Stimulated activated CD4-positive, alpha-beta T cell treated with anti-CD3 and anti-CD28 coated beads, TNF-alpha, amount 100 ng/mL, for 4 hours (primary cell): ENCODE results near the gene ARVCF.

ENCODE experiments used
- DNase-seq, 3 experiments: peaks; one replicate each; pipeline ENCODE4 v3.0.0-alpha.2; 2020; ENCODE audit warnings: low read depth in 3 of 3

ARVCF gene

GRCh38 chr22:20031732-20032406 is 15.2 kb upstream of the ARVCF start:
- DNase-seq = no peak

GRCh38 chr22:20029550-20030225 is 13.1 kb upstream of the ARVCF start:
- no peak for DNase-seq

- no peak for DNase-seq
Observed at GRCh38 chr22:20028855-20029549, 12.4 kb upstream of the ARVCF start.

- DNase-seq = no peak
Observed at GRCh38 chr22:20027966-20028854, 11.6 kb upstream of the ARVCF start.

GRCh38 chr22:20026996-20027601 is 10.5 kb upstream of the ARVCF start:
- no peak for DNase-seq

GRCh38 chr22:20026204-20026908 is 9.7 kb upstream of the ARVCF start:
- DNase-seq = no peak

GRCh38 chr22:20025401-20026203 is 9.0 kb upstream of the ARVCF start:
- no peak for DNase-seq

- DNase-seq = no peak
Observed at GRCh38 chr22:20024650-20025397, 8.2 kb upstream of the ARVCF start.

- DNase-seq = no peak
Observed at GRCh38 chr22:20024225-20024624, 7.6 kb upstream of the ARVCF start.

GRCh38 chr22:20022978-20023613 is 6.5 kb upstream of the ARVCF start:
- no peak for DNase-seq

GRCh38 chr22:20022231-20022977 is 5.8 kb upstream of the ARVCF start:
- no peak for DNase-seq

GRCh38 chr22:20021196-20022181 is 4.9 kb upstream of the ARVCF start:
- no peak for DNase-seq

- DNase-seq = peak; percentile 87 to 90 (median 88)
Observed at GRCh38 chr22:20020533-20021195, 4.0 kb upstream of the ARVCF start, which contains the start of gene TANGO2. Gene TANGO2, plus strand, starts transcription at chr22:20021110. Its CDS starts 15,689 bp downstream, at chr22:20036799.

- no peak for DNase-seq
Observed at GRCh38 chr22:20019661-20020532, 3.3 kb upstream of the ARVCF start.

GRCh38 chr22:20018001-20018400 is 1.4 kb upstream of the ARVCF start:
- no peak for DNase-seq
